ENCODE data around the gene PTTG2. TPM values are rescaled to one million over a fixed set of nuclear protein-coding genes. Genes with fewer than 3 reads are reported as not detected.

The PTTG2 gene
- total RNA-seq, 3 donors from 2014 or later: 0.77 to 2.5 TPM; not detected in 1

DNA sequence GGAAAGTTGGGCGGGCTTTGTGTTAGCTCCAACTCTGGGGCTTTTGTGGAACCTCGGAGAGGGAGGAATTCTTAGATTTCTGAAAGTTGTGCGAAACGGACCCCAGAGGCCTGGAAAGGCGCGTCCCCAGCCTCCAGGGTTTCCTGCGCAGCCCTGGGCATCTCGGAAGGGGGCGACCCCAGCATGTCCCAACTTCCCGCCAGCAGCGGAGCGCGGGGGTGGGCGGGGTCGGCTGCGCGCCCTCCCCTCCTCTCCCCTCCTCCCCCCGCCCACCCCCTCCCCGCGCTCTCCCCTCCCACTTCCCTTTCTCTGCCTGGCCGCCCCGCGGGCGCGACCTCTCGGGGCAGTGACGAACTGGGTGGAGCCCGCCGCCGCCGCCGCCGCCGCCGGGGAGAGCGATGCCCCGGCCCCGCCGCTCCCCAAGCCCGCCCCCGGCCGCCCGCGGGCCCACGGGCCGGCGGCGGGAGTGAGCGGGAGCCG, 16.8 kb downstream of the PTTG2 start:
- intact Hi-C loops (cut with DNase I, micrococcal nuclease): no loop called here
- no peaks in the 10 kb centered on the region for H3K36me3 ChIP-seq (ENCODE audit: low read depth)
- TF ChIP-seq, protein P1, sequence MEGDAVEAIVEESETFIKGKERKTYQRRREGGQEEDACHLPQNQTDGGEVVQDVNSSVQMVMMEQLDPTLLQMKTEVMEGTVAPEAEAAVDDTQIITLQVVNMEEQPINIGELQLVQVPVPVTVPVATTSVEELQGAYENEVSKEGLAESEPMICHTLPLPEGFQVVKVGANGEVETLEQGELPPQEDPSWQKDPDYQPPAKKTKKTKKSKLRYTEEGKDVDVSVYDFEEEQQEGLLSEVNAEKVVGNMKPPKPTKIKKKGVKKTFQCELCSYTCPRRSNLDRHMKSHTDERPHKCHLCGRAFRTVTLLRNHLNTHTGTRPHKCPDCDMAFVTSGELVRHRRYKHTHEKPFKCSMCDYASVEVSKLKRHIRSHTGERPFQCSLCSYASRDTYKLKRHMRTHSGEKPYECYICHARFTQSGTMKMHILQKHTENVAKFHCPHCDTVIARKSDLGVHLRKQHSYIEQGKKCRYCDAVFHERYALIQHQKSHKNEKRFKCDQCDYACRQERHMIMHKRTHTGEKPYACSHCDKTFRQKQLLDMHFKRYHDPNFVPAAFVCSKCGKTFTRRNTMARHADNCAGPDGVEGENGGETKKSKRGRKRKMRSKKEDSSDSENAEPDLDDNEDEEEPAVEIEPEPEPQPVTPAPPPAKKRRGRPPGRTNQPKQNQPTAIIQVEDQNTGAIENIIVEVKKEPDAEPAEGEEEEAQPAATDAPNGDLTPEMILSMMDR (IDR thresholded peaks at IDR 0.05): no peak
- DNase-seq (peak; percentile 80 to 90 (median 88)), ATAC-seq (peak; percentile 85)
- peak overlapping the region; percentile 75 for H3K4me3 ChIP-seq
- H3K9me3 ChIP-seq: no peaks in the 10 kb centered on the region
- H3K4me1 ChIP-seq (ENCODE audit: low read depth): peaks cover 22% of the 10 kb centered on the region

DNA sequence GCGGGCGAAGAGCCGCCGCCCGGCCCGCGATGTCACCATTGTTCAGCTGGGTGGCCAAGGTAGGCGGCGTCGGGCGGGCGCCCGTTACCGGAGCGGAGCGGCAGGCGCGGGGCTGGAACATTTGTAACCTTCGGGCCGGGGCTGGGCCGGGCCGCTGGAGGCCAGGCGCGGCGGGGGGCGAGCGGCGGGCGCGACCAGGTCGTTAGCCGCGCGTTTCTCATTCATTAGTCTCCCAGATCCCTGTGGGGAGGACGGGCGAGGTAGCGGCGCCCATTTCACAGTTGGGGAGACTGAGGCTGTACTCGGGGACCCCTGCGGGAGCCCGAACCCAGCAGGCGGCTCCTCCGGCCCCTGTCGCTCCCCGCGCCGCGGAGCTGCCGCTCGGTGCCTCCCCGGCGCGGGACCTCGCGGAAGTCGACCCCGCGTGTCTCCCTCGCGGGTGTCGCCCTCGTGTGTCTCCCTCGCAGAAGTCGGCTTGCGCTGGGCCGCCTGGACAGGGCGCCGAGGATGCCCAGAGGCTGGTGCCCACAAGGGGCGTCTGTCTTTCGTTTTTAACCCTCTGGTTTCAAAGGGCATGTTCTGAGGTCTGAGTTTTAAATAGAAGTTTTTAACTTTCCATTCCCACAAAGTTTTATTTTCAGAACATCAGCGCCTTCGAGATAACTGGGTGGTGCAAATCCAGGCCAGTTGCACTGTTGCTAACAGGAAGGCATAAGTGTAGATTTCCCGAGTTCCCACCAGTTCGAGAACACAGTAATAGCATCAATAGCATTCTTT, 17.5 kb downstream of the PTTG2 start:
- peak; percentile 84 for ATAC-seq
- H3K4me1 ChIP-seq (ENCODE audit: low read depth): peaks cover 22% of the 10 kb centered on the region

GRCh38 chr4:37978248-37978924, 18.2 kb downstream of the PTTG2 start:
- peak; percentile 48 to 66 (median 63) for DNase-seq
- peak; percentile 4 for ATAC-seq
- peaks cover 22% of the 10 kb centered on the region for H3K4me1 ChIP-seq (ENCODE audit: low read depth)
- H3K9me3 ChIP-seq: no peaks in the 10 kb centered on the region
- TF ChIP-seq, protein P1 (IDR thresholded peaks at IDR 0.05): no peak
- intact Hi-C loops (cut with DNase I, micrococcal nuclease): no loop called here
- H3K4me3 ChIP-seq: peak overlapping the region; percentile 75
- H3K36me3 ChIP-seq (ENCODE audit: low read depth): no peaks in the 10 kb centered on the region

More for the DNA sequence above, 17.5 kb downstream of the PTTG2 start:
- H3K4me3 ChIP-seq: peak overlapping the region; percentile 75
- no peaks in the 10 kb centered on the region for H3K36me3 ChIP-seq (ENCODE audit: low read depth)
- intact Hi-C loops (cut with DNase I, micrococcal nuclease): no loop called here
- H3K9me3 ChIP-seq: no peaks in the 10 kb centered on the region
- peak; percentile 73 to 89 (median 87) for DNase-seq
- TF ChIP-seq, protein P1 (IDR thresholded peaks at IDR 0.05): peak; percentile 73

GRCh38 chr4:37980246-37980645, 20.0 kb downstream of the PTTG2 start:
- Histone ChIP-seq H3K36me3 (ENCODE audit: low read depth) (no peaks in the 10 kb centered on the region), H3K4me1 (ENCODE audit: low read depth) (peaks cover 22% of the 10 kb centered on the region), H3K4me3 (no peak overlapping the region), H3K9me3 (no peaks in the 10 kb centered on the region)
- ATAC-seq: no peak
- TF ChIP-seq, protein P1 (IDR thresholded peaks at IDR 0.05): no peak
- DNase-seq: no peak
- intact Hi-C loops (cut with DNase I, micrococcal nuclease): no loop called here

DNA sequence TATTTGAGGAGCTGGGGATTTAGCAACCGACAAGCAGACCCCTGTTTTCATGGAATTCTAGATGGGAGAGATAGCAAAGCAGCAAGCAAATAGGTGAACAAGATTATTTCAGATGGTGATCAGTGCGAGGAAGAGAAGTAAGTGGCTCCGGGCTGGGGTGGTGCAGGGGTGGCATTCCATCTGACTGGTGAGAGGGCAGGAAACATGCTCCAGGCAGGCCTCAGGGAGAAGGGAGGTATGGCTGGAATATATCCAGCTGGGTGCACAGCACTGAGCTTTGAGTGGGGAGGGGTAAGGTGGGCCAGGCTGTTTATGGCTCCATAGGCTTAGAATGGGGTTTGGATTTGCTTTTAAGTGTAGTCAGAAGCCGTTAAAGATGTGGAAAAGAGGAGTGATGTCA, 21.2 kb downstream of the PTTG2 start:
- TF ChIP-seq, protein P1 (IDR thresholded peaks at IDR 0.05): no peak
- no peak overlapping the region for H3K4me3 ChIP-seq
- DNase-seq: no peak
- H3K9me3 ChIP-seq: no peaks in the 10 kb centered on the region
- no peak for ATAC-seq
- H3K36me3 ChIP-seq (ENCODE audit: low read depth): no peaks in the 10 kb centered on the region
- peaks cover 16% of the 10 kb centered on the region for H3K4me1 ChIP-seq (ENCODE audit: low read depth)
- intact Hi-C loops (cut with DNase I, micrococcal nuclease): no loop called here
